Measurements from ENCODE around the gene GBF1. TPM values are rescaled to one million over a fixed set of nuclear protein-coding genes. Genes with fewer than 3 reads are reported as not detected.

GBF1 gene
- total and polyA plus RNA-seq, 2 of the 13 experiments (the other 11 are each of a cell fraction or from before 2014, with no cell fraction given), result 17.1 to 21.9 TPM

GRCh38 chr10:102334101-102334500, 88.8 kb downstream of the GBF1 start:
- no peak overlapping the region for H3K4me2 ChIP-seq (ENCODE audit: low read depth, low read length)
- CTCF ChIA-PET (ENCODE audit: low intra/inter-chr PET ratio, low total read pairs), result no interaction called here
- no peak overlapping the region for H3K9ac ChIP-seq (ENCODE audit: insufficient read depth, low read depth, low read length)
- no peak overlapping the region for H3K27ac ChIP-seq (ENCODE audit: extremely low read length, insufficient read depth, low read length)
- FAIRE-seq (no peak), ATAC-seq (no peak), DNase-seq (ENCODE audit: low spot score) (no peak)
- TF ChIP-seq MAFK (conservative IDR thresholded peaks at IDR 0.05 in 1 of 2, IDR thresholded peaks at IDR 0.05 in 1 of 2; ENCODE audit: low read length in 2 of 2), result 0 out of 4 replicates have a peak, but pooled peaks of 1 of the 2 experiments have one; percentile 14
- TF ChIP-seq, protein P1, sequence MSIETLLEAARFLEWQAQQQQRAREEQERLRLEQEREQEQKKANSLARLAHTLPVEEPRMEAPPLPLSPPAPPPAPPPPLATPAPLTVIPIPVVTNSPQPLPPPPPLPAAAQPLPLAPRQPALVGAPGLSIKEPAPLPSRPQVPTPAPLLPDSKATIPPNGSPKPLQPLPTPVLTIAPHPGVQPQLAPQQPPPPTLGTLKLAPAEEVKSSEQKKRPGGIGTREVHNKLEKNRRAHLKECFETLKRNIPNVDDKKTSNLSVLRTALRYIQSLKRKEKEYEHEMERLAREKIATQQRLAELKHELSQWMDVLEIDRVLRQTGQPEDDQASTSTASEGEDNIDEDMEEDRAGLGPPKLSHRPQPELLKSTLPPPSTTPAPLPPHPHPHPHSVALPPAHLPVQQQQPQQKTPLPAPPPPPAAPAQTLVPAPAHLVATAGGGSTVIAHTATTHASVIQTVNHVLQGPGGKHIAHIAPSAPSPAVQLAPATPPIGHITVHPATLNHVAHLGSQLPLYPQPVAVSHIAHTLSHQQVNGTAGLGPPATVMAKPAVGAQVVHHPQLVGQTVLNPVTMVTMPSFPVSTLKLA (IDR thresholded peaks at IDR 0.05), result no peak
- no peak for TF ChIP-seq NCOA5 (CRISPR knock-in tag; IDR thresholded peaks at IDR 0.05)
- no peak for TF ChIP-seq ZNF558 (CRISPR knock-in tag; IDR thresholded peaks at IDR 0.05; ENCODE audit: borderline replicate concordance)
- TF ChIP-seq, protein P2, sequence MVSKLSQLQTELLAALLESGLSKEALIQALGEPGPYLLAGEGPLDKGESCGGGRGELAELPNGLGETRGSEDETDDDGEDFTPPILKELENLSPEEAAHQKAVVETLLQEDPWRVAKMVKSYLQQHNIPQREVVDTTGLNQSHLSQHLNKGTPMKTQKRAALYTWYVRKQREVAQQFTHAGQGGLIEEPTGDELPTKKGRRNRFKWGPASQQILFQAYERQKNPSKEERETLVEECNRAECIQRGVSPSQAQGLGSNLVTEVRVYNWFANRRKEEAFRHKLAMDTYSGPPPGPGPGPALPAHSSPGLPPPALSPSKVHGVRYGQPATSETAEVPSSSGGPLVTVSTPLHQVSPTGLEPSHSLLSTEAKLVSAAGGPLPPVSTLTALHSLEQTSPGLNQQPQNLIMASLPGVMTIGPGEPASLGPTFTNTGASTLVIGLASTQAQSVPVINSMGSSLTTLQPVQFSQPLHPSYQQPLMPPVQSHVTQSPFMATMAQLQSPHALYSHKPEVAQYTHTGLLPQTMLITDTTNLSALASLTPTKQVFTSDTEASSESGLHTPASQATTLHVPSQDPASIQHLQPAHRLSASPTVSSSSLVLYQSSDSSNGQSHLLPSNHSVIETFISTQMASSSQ (IDR thresholded peaks at IDR 0.05; ENCODE audit: low read depth), result no peak
- TF ChIP-seq, protein P2 (CRISPR knock-in tag; IDR thresholded peaks at IDR 0.05; ENCODE audit: borderline replicate concordance), result no peak
- no peak for TF ChIP-seq KMT2A (CRISPR knock-in tag; IDR thresholded peaks at IDR 0.05)
- no peaks in the 10 kb centered on the region for H3K9me3 ChIP-seq (ENCODE audit: low read length)
- BruUV-seq (replicated peaks), result no TSS peak
- no peaks in the 10 kb centered on the region for H4K20me1 ChIP-seq (ENCODE audit: insufficient read depth, low read length)
- H3K36me3 ChIP-seq (replicated peaks in 1 of 2; ENCODE audit: control insufficient read depth in 1 of 2, insufficient read depth in 2 of 2, low read length in 2 of 2), result peaks cover 6 to 21% of the 10 kb centered on the region in 2 experiments; a peak in 3 of 5 replicates
- H3K4me1 ChIP-seq (ENCODE audit: insufficient read depth, low read length), result 0 out of 2 replicates have a peak, but pooled peaks cover under 1% of the 10 kb centered on the region
- WGBS (ENCODE audit: low lambda C conversion rate), result 93% methylated on average over 4 of the region's 4 CpGs
- H2AFZ ChIP-seq (ENCODE audit: low read length), result no peak overlapping the region
- POLR2A ChIA-PET, result no interaction called here
- no peaks in the 10 kb centered on the region; a peak in 1 of 5 replicates for H3K27me3 ChIP-seq (ENCODE audit: control insufficient read depth in 1 of 2, insufficient read depth in 2 of 2, low read length in 2 of 2)
- no peak overlapping the region for H3K4me3 ChIP-seq (replicated peaks in 1 of 3; ENCODE audit: insufficient read depth in 1 of 3, low read depth in 2 of 3, low read length in 3 of 3)
- in situ Hi-C loops (cut with HindIII; ENCODE audit: extremely low pct_ligation_motif_present, low pct_unique_long_range_greater_than_20kb) (no loop called here), intact Hi-C loops (cut with micrococcal nuclease; ENCODE audit: unreplicated experiment) (loop anchor here (10.0 kb wide), 1 partner anchor 49 kb away; no protein-coding TSS in a partner anchor)
- peaks cover 2% of the 10 kb centered on the region for H3K79me2 ChIP-seq (ENCODE audit: insufficient read depth, low read length)
